Gastroesophageal sphincter (tissue), 3 donors: ENCODE measurements around the gene CNTNAP5.

Source experiments
- CTCF ChIP-seq, 4 experiments: fragments of 200-600 bp in 2 of 4; fragments of 450-650 bp in 2 of 4; sonication (generic) in 1 of 4; IDR thresholded peaks; one replicate each; pipeline ENCODE4 v1.5.1; 2017 to 2019; ENCODE audit warnings: antibody characterized with exemption in 4 of 4, mild to moderate bottlenecking in 2 of 4, moderate library complexity in 2 of 4
- POLR2A ChIP-seq, 2 donors: fragments of 450-650 bp; IDR thresholded peaks; one replicate each; pipeline ENCODE4 v1.6.1; 2017; ENCODE audit warnings: antibody characterized with exemption in 2 of 2, mild to moderate bottlenecking in 2 of 2, moderate library complexity in 1 of 2

DNA sequence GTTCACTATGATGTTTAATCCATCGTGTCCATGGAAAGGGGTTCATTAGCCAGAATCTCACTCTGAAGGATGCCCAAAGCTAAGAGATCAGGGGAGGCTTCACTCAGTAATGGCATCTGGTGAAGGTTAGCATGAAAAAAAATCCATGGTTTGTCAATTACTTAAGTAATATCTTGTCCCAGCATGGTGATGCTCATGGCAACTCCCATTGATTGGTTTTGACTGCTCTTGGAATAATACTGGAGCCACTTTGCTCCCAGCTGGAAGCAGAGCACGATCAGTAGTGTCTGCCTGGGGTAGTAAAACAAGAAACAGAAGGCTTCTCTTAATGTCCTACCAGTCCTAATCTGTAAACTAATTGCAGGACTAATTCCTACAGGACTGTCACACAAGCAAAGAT, 799.4 kb downstream of the CNTNAP5 start:
- TF ChIP-seq CTCF (IDR thresholded peaks at IDR 0.05): no peak
- TF ChIP-seq POLR2A (IDR thresholded peaks at IDR 0.05): no peak
